Gastroesophageal sphincter (tissue), 3 donors: ENCODE data around the gene KL.

ENCODE experiments used
- EP300 ChIP-seq: sonication (generic); formaldehyde crosslinking; IDR thresholded peaks from one replicate; pipeline ENCODE4 v1.6.1; 2017; ENCODE audit warnings: antibody characterized with exemption, mild to moderate bottlenecking
- POLR2A ChIP-seq, 2 donors: fragments of 450-650 bp; IDR thresholded peaks; one replicate each; pipeline ENCODE4 v1.6.1; 2017; ENCODE audit warnings: antibody characterized with exemption in 2 of 2, mild to moderate bottlenecking in 2 of 2, moderate library complexity in 1 of 2
- POLR2AphosphoS5 ChIP-seq: sonication (generic); formaldehyde crosslinking; IDR thresholded peaks from one replicate; pipeline ENCODE4 v1.6.1; 2017; ENCODE audit warnings: antibody characterized with exemption
- TF ChIP-seq, protein P1 (sequence below), 4 experiments: fragments of 200-600 bp in 2 of 4; fragments of 450-650 bp in 2 of 4; sonication (generic) in 1 of 4; IDR thresholded peaks; one replicate each; pipeline ENCODE4 v1.5.1; 2017 to 2019; ENCODE audit warnings: antibody characterized with exemption in 4 of 4, mild to moderate bottlenecking in 2 of 4, moderate library complexity in 2 of 4

DNA sequence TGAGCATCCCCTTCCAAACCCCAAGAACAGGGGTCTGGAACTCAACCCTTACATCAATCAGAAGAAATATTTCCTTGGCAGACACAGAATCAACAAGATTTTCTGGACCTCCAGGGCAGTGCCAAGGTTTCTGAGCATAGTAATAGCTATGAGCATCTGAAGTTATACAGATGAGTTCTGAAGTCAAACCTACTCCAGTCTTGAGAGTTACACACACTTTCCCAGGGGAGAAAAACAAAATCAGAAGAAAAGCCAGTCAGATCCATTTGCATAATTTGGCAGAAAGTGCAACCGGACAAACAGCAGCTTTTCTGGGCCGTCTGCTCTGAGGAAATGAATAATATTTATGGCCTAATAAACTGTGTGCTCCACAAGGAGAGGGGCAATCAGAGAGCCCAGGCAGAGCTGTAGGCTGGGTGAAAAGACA is 93.1 kb downstream of the KL start:
- TF ChIP-seq, protein P1, sequence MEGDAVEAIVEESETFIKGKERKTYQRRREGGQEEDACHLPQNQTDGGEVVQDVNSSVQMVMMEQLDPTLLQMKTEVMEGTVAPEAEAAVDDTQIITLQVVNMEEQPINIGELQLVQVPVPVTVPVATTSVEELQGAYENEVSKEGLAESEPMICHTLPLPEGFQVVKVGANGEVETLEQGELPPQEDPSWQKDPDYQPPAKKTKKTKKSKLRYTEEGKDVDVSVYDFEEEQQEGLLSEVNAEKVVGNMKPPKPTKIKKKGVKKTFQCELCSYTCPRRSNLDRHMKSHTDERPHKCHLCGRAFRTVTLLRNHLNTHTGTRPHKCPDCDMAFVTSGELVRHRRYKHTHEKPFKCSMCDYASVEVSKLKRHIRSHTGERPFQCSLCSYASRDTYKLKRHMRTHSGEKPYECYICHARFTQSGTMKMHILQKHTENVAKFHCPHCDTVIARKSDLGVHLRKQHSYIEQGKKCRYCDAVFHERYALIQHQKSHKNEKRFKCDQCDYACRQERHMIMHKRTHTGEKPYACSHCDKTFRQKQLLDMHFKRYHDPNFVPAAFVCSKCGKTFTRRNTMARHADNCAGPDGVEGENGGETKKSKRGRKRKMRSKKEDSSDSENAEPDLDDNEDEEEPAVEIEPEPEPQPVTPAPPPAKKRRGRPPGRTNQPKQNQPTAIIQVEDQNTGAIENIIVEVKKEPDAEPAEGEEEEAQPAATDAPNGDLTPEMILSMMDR (IDR thresholded peaks at IDR 0.05), result no peak
- TF ChIP-seq POLR2A (IDR thresholded peaks at IDR 0.05) (no peak), POLR2AphosphoS5 (no peak), EP300 (no peak)
